K562 (cell line): Measurements from ENCODE around the gene HOXC5. TPM values are rescaled to one million over a fixed set of nuclear protein-coding genes. Genes with fewer than 3 reads are reported as not detected.

Experiments used
- CTCF ChIP-seq, 3 experiments: IDR thresholded peaks in 2 of 3; conservative IDR thresholded peaks in 1 of 3; 2 replicates each; pipeline ENCODE4 v1.5.1; 2011 to 2012; ENCODE audit warnings: low read length in 3 of 3, mild to moderate bottlenecking in 3 of 3, control low read depth in 2 of 3, improper control_type of control experiment in 1 of 3, inconsistent platforms in 1 of 3, low read depth in 1 of 3, mixed read lengths in 1 of 3, moderate library complexity in 1 of 3; ENCODE audit not compliant: insufficient read depth in 2 of 3
- ILK ChIP-seq: fragments of 450-650 bp; IDR thresholded peaks from 2 replicates; pipeline ENCODE4 v1.6.1; 2016; ENCODE audit warnings: missing genetic modification characterization, low read depth, mild to moderate bottlenecking, missing compliant biosample characterization, moderate library complexity, borderline replicate concordance
- KLF13 ChIP-seq: fragments of 450-650 bp; IDR thresholded peaks from 2 replicates; pipeline ENCODE4 v1.6.1; 2016; ENCODE audit warnings: missing genetic modification characterization, low read depth, mild to moderate bottlenecking, missing compliant biosample characterization, moderate library complexity, borderline replicate concordance
- MECOM ChIP-seq: fragments of 250-450 bp; sonication (Bioruptor Pico); IDR thresholded peaks from 2 replicates; pipeline ENCODE4 v1.8.0; 2022; ENCODE audit warnings: inconsistent platforms
- RBM14 ChIP-seq: fragments of 200-400 bp; formaldehyde crosslinking; IDR thresholded peaks from 2 replicates; pipeline ENCODE4 v1.6.1; 2018; ENCODE audit warnings: low read depth, mild to moderate bottlenecking, low read length, moderate library complexity, borderline replicate concordance; ENCODE audit not compliant: insufficient read depth
- RBM15 ChIP-seq: fragments of 200-400 bp; formaldehyde crosslinking; IDR thresholded peaks from 2 replicates; pipeline ENCODE4 v1.6.1; 2018; ENCODE audit warnings: mild to moderate bottlenecking, low read length, moderate library complexity; ENCODE audit not compliant: insufficient read depth
- SMARCA4 ChIP-seq: fragments of 450-650 bp; IDR thresholded peaks from 2 replicates; pipeline ENCODE4 v1.6.1; 2016
- TAF7 ChIP-seq: fragments of 450-650 bp; IDR thresholded peaks from 2 replicates; pipeline ENCODE4 v1.6.1; 2016; ENCODE audit warnings: missing genetic modification characterization, missing compliant biosample characterization
- ZNF23 ChIP-seq: fragments of 250-450 bp; sonication (Bioruptor Pico); IDR thresholded peaks from 2 replicates; pipeline ENCODE4 v1.4.0; 2020; ENCODE audit warnings: mild to moderate bottlenecking
- polyA plus RNA-seq, 8 experiments: library from polyadenylated mRNA; depleted of rRNA in 4 of 8; stranded (reverse) in 5 of 8; unstranded in 3 of 8; fragments of >200 nt; fragmentation: Nextera tagmentation in 2 of 8; fragmentation: Illumina TruSeq in 1 of 8; extraction: Ambion mirVana in 2 of 8; extraction: Trizol in 1 of 8; gene quantifications; 2 replicates each; pipeline versions ENCODE4 v1.2.1 to v1.2.3, GENCODE V29; 2011 to 2014; ENCODE audit warnings: inconsistent platforms in 1 of 8, missing spikeins in 1 of 8
- total RNA-seq, 7 experiments: library from RNA; depleted of rRNA in 6 of 7; stranded (reverse); fragments of >200 nt in 6 of 7; fragmentation: Illumina TruSeq in 2 of 7; extraction: Trizol in 2 of 7; gene quantifications; 2 replicates each; pipeline versions ENCODE4 v1.2.1 to v1.2.3, GENCODE V29; 2011 to 2021; ENCODE audit warnings: low replicate concordance in 1 of 7
- TF ChIP-seq, protein P1 (sequence below): IDR thresholded peaks from 3 replicates; pipeline ENCODE4 v1.6.1; 2011; ENCODE audit warnings: borderline replicate concordance, mild to moderate bottlenecking; ENCODE audit not compliant: insufficient read length, insufficient read depth
- TF ChIP-seq, protein P2 (sequence below): sonication (generic); formaldehyde crosslinking; IDR thresholded peaks from 2 replicates; pipeline ENCODE4 v1.8.0; 2022; ENCODE audit warnings: mild to moderate bottlenecking, low read depth, missing genetic modification reagents
- TF ChIP-seq, protein P3 (sequence below): IDR thresholded peaks from 2 replicates; pipeline ENCODE4 v1.6.1; 2012; ENCODE audit warnings: low read depth, low read length, improper control_type of control experiment, borderline replicate concordance
- TF ChIP-seq, protein P4 (sequence below): sonication (generic); formaldehyde crosslinking; IDR thresholded peaks from 2 replicates; pipeline ENCODE4 v1.8.1; 2022; ENCODE audit warnings: missing genetic modification reagents

Gene HOXC5
- total and polyA plus RNA-seq, 9 of the 15 experiments (the other 6 are each of a cell fraction or from before 2014, with no cell fraction given), result 0.10 to 0.44 (median 0.18) TPM; not detected in 4

DNA sequence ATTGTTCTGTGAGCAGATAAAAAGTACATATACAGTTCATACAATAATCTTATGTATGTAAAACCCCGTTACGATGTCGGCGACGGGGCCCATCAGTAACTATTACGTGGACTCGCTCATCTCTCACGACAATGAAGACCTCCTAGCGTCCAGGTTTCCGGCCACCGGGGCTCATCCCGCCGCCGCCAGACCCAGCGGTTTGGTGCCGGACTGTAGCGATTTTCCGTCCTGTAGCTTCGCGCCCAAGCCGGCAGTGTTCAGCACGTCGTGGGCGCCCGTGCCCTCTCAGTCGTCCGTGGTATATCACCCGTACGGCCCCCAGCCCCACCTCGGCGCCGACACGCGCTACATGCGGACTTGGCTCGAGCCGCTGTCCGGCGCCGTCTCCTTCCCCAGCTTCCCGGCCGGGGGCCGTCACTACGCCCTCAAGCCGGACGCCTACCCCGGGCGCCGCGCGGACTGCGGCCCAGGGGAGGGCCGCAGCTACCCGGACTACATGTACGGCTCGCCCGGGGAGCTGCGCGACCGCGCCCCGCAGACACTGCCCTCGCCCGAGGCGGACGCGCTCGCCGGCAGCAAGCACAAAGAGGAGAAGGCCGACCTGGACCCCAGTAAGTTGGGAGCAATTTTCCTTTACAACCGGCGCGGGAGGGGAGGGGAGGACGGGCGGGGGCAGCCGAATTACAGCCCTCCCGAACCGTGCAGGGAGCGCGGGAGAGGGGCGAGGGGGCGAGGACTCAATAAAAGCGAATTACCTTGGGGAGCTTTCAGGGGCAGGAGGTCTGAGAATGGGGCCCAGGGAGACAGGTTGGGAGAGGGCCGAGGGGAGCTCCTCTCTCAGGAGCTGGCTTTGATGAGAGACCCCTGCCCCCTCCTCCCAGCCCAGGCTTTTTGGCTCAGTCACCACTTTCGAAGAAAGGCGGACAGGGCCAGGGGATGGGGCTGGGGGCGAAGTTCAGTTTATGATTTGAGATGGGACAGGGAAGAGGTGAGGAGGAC is 32.4 kb upstream of the HOXC5 start, which contains the start of gene HOXC9 (continued):
- TF ChIP-seq, protein P1, sequence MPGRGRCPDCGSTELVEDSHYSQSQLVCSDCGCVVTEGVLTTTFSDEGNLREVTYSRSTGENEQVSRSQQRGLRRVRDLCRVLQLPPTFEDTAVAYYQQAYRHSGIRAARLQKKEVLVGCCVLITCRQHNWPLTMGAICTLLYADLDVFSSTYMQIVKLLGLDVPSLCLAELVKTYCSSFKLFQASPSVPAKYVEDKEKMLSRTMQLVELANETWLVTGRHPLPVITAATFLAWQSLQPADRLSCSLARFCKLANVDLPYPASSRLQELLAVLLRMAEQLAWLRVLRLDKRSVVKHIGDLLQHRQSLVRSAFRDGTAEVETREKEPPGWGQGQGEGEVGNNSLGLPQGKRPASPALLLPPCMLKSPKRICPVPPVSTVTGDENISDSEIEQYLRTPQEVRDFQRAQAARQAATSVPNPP, result no peak
- TF ChIP-seq TAF7 (tag) (peak; percentile 52; the same call in 1 of the 2 replicates), SMARCA4 (0 out of 2 replicates have a peak, but pooled peaks have one; percentile 12), ZNF23 (CRISPR knock-in tag) (no peak), RBM15 (no peak), RBM14 (peak; percentile 51; the same call in 1 of the 2 replicates), ILK (tag) (no peak), KLF13 (tag) (no peak), CTCF (IDR thresholded peaks at IDR 0.05 in 2 of 3, conservative IDR thresholded peaks at IDR 0.05 in 1 of 3; ENCODE audit: insufficient read depth in 2 of 3, low read depth in 1 of 3, low read length in 3 of 3) (no peak), MECOM (no peak)
- TF ChIP-seq, protein P2, sequence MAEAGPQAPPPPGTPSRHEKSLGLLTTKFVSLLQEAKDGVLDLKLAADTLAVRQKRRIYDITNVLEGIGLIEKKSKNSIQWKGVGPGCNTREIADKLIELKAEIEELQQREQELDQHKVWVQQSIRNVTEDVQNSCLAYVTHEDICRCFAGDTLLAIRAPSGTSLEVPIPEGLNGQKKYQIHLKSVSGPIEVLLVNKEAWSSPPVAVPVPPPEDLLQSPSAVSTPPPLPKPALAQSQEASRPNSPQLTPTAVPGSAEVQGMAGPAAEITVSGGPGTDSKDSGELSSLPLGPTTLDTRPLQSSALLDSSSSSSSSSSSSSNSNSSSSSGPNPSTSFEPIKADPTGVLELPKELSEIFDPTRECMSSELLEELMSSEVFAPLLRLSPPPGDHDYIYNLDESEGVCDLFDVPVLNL, result 0 out of 2 replicates have a peak, but pooled peaks have one; percentile 9
- TF ChIP-seq, protein P3, sequence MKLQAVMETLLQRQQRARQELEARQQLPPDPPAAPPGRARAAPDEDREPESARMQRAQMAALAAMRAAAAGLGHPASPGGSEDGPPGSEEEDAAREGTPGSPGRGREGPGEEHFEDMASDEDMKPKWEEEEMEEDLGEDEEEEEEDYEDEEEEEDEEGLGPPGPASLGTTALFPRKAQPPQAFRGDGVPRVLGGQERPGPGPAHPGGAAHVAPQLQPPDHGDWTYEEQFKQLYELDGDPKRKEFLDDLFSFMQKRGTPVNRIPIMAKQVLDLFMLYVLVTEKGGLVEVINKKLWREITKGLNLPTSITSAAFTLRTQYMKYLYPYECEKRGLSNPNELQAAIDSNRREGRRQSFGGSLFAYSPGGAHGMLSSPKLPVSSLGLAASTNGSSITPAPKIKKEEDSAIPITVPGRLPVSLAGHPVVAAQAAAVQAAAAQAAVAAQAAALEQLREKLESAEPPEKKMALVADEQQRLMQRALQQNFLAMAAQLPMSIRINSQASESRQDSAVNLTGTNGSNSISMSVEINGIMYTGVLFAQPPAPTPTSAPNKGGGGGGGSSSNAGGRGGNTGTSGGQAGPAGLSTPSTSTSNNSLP, result no peak
- TF ChIP-seq, protein P4, sequence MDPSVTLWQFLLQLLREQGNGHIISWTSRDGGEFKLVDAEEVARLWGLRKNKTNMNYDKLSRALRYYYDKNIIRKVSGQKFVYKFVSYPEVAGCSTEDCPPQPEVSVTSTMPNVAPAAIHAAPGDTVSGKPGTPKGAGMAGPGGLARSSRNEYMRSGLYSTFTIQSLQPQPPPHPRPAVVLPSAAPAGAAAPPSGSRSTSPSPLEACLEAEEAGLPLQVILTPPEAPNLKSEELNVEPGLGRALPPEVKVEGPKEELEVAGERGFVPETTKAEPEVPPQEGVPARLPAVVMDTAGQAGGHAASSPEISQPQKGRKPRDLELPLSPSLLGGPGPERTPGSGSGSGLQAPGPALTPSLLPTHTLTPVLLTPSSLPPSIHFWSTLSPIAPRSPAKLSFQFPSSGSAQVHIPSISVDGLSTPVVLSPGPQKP (CRISPR knock-in tag), result no peak
